GM18499 (cell line): ENCODE results near the gene ASTN2.

ENCODE experiments used
- ATAC-seq: cut with Tn5 transposase; IDR thresholded peaks from one replicate; pipeline ENCODE4 v1.9.1; 2021; ENCODE audit warnings: moderate number of reproducible peaks; ENCODE audit not compliant: insufficient read depth, unreplicated experiment

The ASTN2 gene

DNA sequence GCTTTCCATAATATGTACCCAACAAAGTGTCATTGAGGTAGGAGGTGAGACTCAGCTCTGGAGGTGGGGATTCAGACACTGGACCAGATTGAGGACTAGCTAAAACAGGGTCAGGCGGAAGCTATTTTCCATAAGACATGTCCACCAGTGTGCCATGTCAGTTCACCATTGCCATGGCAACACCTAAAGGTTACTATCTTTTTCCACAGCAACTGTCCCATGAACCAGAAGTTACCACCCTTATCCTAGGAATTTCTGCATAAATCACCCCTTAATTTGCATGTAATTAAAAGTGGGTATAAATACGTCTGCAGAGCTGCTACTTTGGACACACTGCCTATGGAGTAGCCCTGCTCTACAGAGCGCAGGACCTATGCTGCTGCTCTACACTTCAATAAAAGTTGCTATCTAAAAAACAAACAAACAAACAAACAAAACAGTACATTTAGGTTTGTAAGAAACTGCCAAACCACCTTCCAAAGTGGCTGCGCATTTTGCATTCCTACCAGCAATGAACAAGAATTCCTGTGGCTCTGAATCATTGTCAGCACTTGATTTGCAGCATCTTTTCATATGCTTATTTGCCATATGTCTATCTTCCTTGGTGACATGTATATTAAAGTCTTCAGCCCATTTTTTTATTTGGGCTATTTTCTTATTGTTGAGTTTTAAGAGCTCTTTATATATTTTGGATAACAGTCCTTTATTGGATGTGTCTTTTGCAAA is 745.7 kb downstream of the ASTN2 start:
- no peak for ATAC-seq

DNA sequence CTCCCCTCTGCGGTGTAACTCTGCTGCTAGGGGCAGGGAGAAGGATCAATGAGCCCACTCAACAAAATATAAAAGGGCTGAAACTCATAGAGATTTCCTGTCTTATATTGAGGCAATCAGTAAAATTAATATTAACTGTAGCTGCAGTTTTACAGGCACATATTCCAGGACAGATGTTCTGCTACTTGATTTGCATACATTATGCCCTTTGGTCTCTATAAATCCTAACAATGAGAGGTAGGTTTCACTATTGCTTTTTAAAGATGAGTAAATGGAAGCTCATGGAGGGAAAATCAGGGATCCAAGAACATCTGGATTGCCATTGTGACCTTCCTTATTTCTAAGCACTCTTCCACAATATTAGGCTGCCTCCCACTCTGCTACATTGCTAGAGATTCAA is 751.3 kb downstream of the ASTN2 start:
- ATAC-seq: no peak

DNA sequence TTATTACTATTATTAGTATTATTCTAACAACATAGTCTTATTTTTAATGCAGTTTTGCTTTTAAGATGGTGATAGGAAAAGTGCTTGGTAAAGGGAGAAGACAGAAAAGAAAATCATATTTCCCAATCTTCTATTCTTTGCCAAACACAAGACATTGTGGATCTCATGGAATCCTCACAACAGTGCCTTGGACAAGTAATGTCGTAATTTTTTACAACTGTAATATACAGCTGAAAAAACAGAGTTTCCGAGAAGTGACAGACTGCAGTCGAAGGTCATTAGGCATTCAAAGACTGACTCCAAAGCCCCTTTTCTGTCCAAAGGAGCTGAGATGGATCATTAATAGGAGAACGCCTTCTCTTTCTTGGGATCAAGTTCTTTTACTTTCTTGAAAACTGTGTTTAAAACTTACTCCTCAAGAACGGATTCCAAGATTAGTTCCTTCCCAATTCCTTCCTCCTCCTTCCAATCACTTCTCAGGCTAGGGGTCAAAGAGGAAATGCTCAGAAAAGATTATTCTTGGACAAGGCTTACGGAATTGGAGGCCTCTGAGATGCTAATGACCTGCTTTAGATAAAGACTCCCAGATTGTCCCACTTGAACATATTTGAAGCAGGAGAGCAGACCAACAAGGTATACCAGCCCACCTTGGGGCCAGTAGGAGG is 752.1 kb downstream of the ASTN2 start:
- ATAC-seq: no peak

DNA sequence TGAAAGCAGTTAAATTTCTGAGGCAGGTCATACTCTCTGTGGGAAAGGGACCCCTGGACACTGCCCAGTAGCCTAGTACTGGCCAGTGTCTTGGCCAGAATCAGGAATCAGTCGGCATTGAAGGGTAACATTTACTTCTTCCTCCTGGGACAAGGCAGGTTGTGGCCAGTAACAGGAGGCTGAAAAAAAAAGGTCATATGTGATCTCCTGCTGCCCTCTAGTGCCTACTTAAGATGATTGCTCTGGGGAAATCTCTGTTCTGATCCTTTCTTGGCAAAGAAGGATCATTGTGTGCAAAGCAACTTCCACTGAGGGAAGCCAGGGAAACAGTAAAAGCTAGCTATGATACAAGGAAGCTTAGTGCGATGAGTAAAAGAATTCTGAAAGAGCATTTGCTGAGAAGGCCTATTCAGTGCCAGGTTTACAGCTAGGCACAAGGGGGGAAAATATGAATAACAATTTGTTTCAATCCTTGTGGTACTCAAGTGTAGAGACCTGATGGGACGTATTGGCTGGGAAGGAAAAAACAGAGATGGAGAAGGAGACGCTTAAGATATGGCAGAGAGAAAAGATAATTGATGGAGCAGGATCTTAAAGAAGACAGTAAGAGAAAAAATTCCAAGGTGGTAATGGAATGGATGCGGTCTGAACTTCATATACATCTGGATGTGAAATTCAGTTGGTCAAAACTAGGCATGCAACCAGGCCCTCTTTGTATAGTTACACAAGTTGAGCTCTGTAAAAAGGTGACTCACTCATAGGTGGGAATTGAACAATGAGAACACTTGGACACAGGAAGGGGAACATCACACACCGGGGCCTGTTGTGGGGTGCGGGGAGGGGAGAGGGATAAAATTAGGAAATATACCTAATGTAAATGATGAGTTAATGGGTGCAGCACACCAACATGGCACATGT is 753.6 kb downstream of the ASTN2 start:
- peak; percentile 85 for ATAC-seq

DNA sequence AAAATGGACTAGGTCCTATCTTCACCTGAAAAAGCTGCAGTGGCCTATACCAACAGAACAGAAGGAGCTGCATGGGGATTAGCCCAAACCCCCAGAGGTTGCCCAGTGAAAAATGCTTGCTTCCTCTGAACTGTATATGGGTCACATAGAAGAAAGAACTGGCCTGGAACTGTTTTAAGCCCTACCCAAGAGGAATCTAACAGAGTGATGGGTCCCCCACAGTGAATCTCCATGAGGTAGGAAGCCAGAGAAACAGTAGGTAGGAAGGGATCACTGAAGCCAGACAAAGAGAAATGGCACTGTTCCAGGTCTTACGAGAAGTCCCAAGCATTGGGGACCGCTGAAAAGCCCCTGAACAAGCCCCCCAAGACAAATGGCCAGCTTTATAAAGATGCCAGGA is 756.6 kb downstream of the ASTN2 start:
- no peak for ATAC-seq

DNA sequence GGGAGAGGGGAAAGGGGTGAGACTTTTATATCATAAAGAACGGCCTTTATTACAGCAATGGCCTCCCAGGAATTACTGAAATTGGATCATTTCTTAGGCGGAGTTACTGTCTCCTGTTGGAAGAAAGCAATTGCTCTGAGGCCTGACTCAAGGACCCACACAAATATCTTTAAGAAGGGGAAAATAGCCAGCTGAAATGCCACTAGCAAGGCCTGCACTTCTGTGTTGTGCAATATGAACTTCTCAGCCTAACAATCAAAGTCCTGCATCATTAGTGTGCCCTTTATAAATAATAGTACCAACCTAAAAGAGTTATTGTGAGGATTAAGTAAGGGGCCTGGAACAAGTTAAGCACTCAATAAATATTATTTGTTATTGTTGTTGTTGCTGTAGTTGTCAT is 757.9 kb downstream of the ASTN2 start:
- no peak for ATAC-seq

DNA sequence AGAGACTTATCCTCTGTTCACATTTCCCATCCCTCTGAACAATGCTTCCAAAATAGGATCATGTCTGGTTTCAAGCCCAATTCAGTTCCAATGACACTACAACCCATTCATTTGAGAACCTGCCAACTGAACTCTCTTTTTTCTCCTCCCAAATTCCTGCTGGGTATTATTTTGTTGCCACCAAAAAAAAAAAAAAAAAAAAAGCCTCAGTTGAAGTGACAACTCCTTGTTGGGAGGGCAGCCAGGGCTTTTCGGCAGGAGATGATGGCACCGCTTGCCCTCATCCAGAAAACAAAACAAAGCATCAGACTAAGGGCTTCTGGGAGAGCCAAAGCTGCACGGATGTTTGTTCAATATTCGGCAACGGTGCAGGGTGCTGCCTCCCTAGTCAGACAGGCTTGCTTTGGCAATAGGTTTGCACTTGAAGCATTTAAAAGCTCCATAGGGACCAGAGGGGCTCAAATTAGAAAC is 758.3 kb downstream of the ASTN2 start:
- no peak for ATAC-seq

DNA sequence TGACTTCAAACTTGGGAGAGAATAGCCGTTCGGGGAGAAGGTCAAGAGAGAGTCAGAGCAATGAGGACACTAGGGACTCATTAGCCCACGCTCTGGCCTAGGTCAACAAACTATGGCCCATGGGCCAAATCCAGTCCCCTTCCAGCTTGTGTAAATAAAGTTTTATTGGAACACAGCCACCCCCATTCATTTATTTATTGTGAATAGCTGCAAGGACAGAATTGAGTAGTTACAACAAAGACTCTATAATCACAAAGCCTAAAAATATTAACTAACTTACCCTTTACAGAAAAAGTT is 760.9 kb downstream of the ASTN2 start:
- no peak for ATAC-seq

DNA sequence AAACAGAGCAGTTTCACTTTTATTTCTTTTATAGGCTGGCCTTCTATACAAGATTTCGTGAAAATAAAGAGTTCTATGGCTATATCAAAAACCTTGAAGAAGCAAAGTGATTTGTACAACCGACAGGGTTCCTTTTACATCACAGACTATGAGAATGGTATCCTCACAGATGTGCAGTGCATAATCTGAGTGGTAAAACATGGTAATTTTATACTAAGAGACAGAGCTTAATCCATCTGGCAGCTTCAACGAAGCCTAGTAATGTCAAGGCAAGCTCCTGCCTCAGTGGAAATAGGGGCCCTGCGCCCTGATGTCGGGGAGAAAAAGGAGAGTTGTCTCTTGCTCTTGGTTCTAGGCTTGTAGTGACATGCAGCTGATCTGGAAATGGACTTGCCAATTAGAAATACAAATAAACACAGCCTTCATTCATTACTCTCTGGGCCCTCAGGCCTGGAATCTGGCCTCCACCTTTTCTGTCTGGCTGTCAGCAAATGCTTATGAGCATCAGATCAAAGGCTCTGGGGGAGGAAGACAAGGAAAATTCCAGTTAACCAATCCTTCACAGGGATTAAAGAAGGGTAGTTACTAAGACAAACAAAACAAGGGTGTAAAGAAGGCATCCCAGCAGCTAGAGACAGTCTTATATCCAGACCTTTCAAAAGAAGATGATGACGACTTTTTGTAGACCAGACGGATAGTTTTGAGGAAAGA is 761.4 kb downstream of the ASTN2 start:
- no peak for ATAC-seq

DNA sequence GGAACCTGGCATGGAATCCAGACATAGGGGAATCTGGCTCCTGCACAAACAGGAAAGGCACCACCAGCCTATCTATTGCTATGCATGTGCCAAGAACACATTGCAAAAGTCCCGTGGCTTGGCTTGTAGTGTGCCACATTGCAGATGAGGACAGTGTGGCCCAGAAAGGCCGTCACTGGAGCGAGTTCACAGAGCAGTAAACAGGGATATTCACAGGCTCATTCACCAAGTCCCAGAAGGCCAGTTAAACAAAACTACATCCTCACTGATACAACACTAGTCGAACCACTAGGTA is 767.4 kb downstream of the ASTN2 start:
- no peak for ATAC-seq

DNA sequence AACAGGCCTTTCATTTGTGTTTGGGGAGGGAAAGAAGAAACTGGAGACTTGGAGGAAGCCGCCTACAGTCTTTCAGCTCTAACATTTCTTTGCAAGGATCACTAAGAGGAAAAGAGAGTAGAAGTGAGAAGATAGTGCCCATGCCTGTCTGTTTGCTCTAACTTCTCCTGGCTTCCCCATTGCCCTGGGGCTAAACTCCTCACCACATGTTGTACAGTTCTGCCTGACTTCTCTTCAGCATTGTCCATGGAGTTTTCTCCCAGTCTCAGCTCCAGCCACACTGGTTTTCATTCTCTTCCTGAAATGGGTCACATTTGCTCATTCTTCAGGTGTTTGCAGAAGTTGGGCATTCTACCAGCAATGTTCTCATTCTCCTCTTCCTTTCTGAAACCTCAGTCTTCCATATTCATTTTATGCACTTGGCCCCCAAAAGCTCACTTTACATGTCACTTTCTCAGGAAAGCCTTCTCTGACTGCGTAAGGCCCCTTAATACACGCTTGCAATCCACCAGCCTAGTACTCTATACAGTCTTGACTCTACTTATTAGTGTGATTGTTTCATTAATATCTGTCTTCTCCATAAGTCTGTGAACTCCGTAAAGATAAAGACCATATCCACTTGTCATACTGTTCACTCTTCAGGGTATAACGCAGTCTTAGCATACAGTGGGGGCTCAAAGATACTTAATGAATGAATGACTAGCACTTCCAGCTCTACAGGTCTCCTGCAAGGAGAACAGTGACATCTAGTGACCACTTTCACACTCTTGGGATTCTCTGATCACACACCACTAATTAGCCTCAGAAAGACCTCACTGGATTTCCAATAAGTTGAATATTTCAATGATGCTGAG is 768.0 kb downstream of the ASTN2 start:
- ATAC-seq: no peak

DNA sequence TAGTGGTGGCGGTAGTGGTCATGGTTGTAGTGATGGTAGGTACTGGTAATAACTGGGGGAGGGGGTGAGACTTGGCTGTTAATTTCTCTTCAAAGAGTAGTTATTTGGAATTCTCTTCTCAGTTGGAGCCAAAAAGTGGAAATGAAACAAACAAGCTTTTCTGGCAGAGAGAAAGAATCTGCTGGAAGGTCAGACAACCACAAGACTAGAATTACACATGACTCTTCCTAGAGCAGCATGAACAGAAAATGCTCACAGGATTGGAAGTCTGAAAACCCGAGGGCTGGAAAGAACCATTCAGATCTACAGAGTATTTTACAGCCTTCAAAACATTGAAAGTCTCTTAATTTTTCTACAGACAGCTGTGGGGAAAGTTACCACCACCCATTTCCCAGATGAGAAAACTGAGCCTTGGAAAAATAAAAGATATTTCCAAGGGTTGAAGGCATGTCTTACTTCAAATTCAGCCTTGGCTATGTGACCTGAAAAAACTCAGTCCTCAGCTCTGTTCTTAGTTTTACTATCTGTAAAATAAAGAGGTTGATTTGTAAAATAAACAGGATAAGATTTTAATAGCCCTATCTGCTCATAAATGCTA is 770.7 kb downstream of the ASTN2 start:
- no peak for ATAC-seq

DNA sequence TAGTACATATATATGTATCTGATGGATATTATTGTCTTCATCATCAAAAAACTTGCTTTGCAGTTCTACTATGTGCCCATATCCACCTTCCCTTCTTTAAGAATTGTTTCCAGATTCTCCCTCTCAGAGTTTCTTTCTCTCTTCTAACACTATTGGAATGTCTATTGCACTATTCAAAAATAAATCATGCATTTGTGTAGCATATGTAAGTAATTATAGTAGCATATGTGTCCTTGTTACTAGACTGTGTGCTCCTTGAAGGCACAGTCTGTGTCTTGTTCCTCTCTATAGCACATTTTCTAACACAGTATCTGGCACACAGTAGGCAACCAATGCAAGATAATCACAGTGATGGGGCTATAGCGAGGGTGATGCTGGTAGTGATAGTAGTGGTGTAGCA is 771.2 kb downstream of the ASTN2 start:
- no peak for ATAC-seq

DNA sequence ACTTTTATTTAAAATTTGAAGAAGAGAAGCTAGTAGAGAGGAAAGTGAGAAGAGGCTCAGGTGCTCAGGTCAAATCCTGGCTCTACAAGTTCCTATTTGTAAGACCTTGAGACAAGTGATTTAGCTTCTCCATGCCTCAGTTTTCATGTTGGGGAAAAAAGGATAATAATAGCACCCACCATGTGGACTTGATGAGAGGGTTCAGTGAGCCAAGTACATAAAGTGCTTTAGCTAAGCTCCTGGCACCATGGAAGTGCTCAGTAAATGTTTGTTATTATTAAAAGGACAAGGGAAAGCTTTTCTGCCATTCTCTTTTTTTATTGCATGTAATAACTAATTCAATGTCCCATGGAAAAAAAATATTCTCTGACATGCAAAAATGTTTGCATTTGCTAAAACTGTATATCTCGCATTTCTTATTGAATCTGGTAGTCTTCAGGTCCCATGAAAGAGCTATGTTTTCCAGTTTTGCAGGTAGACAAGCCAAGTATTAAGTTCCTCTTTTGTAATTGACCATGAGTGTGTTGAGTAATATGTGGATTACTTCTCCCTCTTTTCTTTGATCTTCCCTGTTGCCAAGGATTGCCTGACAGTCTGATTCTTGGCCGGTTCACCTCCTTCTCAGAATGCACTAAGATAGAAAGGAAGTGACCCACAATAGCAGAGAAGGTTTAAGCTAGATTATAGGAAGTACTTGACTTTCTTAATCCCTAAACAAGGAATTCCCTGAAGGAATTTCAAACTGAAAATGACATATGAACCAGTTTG is 773.4 kb downstream of the ASTN2 start:
- ATAC-seq: no peak

DNA sequence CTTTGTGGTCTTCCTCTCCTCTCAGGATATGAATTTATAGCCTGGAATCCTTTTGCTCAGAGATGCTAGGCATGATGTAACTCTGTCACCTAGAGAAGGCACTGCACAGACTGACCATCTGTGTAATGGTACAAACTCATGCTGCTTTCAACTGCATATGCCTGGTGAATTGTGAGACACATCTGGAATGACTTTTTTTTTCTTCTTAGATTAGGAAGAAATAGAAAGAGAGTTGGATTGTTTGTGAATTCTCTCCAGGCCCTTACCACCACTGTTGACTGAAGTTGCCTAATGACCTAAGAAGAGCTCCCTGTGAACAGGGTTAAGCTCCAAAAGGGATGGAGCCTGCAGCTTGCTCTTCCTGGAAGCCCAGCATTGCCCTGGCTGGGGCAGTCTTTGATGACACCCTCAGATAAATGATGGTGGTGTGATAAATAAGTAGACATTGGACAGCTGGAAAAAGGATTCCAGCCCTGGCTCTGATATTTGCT is 775.6 kb downstream of the ASTN2 start:
- ATAC-seq: no peak

DNA sequence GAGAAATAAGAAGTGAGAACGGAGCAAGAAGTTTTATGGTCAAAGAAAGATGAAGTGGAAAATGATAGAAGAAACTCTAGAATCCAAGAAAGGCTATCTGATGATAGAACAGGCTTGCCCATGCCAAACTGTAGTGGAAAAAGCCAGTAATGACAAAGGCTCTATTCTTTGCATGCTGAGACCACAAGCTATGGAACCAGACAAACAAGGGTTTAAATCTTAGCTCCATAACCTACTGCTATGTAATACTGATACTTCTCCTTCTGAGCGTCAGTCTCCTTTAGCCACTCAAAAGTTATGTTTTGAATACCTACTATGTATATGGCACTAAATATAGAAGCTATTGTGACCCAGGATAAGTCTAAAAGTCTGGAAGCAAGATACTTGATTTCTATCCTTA is 778.9 kb downstream of the ASTN2 start:
- ATAC-seq: no peak

DNA sequence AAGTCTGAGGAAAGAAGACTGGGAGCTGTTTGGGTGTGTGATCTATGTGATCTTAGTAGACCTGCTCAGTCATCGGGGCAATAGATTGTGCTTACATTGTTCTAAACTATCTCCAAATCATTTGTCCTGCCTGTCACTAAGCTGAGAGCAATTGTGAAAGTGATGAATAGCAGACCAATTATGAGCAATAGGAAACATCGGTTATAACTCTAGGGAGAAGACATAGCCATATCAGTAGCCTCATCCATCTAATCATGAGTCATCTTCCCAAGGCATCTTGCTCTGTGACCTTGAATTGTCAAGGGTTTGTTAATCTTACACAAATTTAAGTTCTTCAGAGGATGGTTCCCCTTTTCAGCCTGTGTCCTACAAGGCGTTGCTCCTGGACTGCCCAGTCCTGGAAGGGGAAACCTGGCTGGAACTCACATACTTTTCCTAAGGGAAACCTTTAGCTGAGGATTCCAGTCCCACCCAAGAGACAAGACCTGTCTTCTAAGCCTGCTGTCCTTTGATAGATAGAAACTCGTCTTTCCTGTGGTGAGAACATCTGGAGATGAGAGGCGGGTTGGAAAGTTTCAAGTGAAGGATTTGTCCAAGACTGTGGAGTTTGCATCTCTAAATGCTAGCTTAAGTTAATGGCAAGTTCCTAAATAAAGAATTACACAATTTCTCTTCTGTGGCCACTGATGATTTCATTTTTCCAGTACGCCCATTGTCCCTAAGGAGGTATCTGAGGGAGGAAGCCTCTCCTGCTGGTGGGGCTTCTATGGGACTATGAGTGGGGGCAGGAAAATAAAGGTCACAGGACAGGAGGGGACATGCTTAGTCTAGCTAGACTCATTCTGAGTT is 781.6 kb downstream of the ASTN2 start:
- no peak for ATAC-seq

DNA sequence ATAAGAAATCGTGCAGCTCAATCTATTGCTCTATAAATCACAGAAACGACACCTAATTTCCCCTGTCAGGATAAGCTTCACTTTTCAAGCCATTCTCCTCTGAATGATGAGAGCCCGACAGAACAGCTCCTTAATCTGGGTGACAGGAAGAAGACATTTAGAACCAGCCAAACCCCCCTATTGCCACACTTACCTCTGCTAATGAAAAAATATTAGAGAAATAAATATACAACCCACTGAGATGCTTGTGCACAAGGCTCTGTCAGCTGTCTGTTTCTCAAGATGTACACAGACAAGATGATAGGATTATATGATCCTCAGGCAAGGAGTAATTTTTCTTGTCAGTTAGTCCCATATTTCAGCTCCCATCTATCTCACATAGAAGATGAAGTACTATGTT is 785.2 kb downstream of the ASTN2 start:
- no peak for ATAC-seq
